ENCODE measurements around the gene DHX35. TPM values are rescaled to one million over a fixed set of nuclear protein-coding genes. Genes with fewer than 3 reads are reported as not detected.
A peak's percentile ranks its signal among the peaks of the same experiment; 100 is the strongest.

The DHX35 gene
- total and polyA plus RNA-seq, 2 of the 4 experiments (the other 2 are of a cell fraction) = 9.1 to 13.5 TPM

DNA sequence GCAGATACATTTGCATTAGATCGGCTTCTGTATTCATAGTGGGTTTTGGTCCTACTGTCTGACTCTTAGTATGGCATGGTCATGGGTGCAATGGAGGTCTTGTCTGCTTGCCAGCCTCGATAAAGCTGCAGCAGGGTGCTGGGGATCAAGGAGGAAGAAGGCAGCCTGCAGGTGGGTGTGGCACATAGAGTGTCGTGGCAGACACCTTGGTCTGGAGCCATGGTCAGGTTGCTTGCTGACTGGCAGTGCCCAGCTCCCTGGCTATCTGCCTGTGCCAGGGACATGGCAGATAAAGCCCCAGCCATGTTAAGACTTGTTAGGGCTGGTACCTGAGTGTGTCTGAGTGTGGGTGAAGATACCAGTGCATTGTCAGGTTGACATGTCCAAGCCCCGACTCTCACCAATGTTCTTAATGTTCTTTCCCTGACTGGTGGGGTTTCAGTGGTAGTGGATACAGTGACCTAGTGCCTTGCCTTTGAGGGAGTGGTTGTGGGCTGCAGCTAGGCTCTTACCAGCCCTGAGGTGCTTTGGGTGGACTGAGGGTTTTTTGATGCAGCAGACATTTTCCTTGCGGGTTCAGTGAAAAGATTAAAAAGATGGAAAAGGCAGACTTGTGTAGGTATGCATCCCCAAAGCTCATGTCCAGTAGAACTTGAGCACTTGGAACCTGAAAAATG, 34.1 kb upstream of the DHX35 start:
- Histone ChIP-seq H4K5ac (ENCODE audit: low read depth, low read length) (no peak overlapping the region), H2BK20ac (ENCODE audit: low read depth, low read length) (peak overlapping the region; percentile 59; the same call in 1 of the 2 replicates), H3K23ac (ENCODE audit: low read depth, low read length) (peak overlapping the region; percentile 81), H3K18ac (ENCODE audit: low read depth, low read length) (no peak overlapping the region), H4K91ac (ENCODE audit: insufficient read depth, low read depth, low read length) (peak overlapping the region; percentile 22), H2BK15ac (ENCODE audit: low read depth, low read length) (no peak overlapping the region), H3K27me3 (ENCODE audit: control insufficient read depth, insufficient read depth, low read length) (no peaks in the 10 kb centered on the region), H2BK5ac (ENCODE audit: low read depth, low read length, poor library complexity, severe bottlenecking) (no peak overlapping the region), H2AFZ (replicated peaks; ENCODE audit: low read length, poor library complexity) (peak overlapping the region; percentile 77), H3K4ac (ENCODE audit: low read depth, low read length) (peak overlapping the region; percentile 50; the same call in 1 of the 2 replicates), H3K27ac (ENCODE audit: insufficient read depth, low read length) (no peak overlapping the region), H3K56ac (ENCODE audit: extremely low read depth, insufficient read depth, low read length) (no peak overlapping the region), H3K4me1 (ENCODE audit: control insufficient read depth, insufficient read depth, low read length) (peaks cover 10% of the 10 kb centered on the region), H3K79me1 (ENCODE audit: low read depth in 1 of 2, low read length in 2 of 2) (peaks cover 4 to 42% of the 10 kb centered on the region in 2 experiments; a peak in 2 of 4 replicates), H3K4me3 (ENCODE audit: insufficient read depth, low read depth, low read length) (peak overlapping the region; percentile 6; the same call in 1 of the 2 replicates), H4K20me1 (ENCODE audit: insufficient read depth, low read length) (peaks cover 5% of the 10 kb centered on the region; the same call in 1 of the 2 replicates), H2BK120ac (ENCODE audit: low read depth, low read length) (peak overlapping the region; percentile 20; the same call in 1 of the 2 replicates), H3K36me3 (ENCODE audit: control insufficient read depth, insufficient read depth, low read length) (no peaks in the 10 kb centered on the region), H3K9ac (ENCODE audit: low read depth, low read length) (no peak overlapping the region; the same call in 1 of the 2 replicates), H2AK5ac (ENCODE audit: low read depth, low read length) (peak overlapping the region; percentile 15; the same call in 1 of the 2 replicates), H4K8ac (ENCODE audit: low read depth in 2 of 2, low read length in 2 of 2) (no peak overlapping the region), H3K9me3 (ENCODE audit: control insufficient read depth, insufficient read depth, low read length) (no peaks in the 10 kb centered on the region), H3K14ac (replicated peaks; ENCODE audit: low read depth, low read length) (peak overlapping the region; percentile 36; the same call in 1 of the 2 replicates), H3K4me2 (ENCODE audit: low read depth, low read length) (peak overlapping the region; percentile 8), H3K9me1 (ENCODE audit: insufficient read depth, low read length) (peaks cover 8% of the 10 kb centered on the region; the same call in 1 of the 2 replicates), H2AK9ac (replicated peaks; ENCODE audit: low read depth, low read length, poor library complexity) (peak overlapping the region; percentile 62)
- in situ Hi-C loops (cut with MboI; ENCODE audit: low sequenced_read_pairs) = loop anchor here (10.0 kb wide), 1 partner anchor 117 kb away; no protein-coding TSS in a partner anchor
- dilution Hi-C loops (cut with HindIII; ENCODE audit: low sequenced_read_pairs, unreplicated experiment) = no loop called here
- BruUV-seq (replicated peaks) = TSS peak; percentile 28
- WGBS, 2 experiments (ENCODE audit: extremely low coverage in 2 of 2, insufficient read length in 1 of 2) = 79% methylated on average over 3 of the region's 5 CpGs; no CpG with 5 or more reads in 1 of the 2 experiments
- TF ChIP-seq POLR2A (IDR thresholded peaks at IDR 0.05; ENCODE audit: low read depth, low read length) (no peak), CEBPB (IDR thresholded peaks at IDR 0.05; ENCODE audit: low read depth, low read length) (no peak), RAD21 (IDR thresholded peaks at IDR 0.05; ENCODE audit: low read length) (no peak), MAFK (IDR thresholded peaks at IDR 0.05; ENCODE audit: low read depth, low read length) (no peak), CHD1 (IDR thresholded peaks at IDR 0.05; ENCODE audit: low read depth, low read length) (no peak), FOS (IDR thresholded peaks at IDR 0.05; ENCODE audit: low read depth, low read length) (no peak), RCOR1 (IDR thresholded peaks at IDR 0.05; ENCODE audit: insufficient replicate concordance, low read length) (no peak), MAZ (IDR thresholded peaks at IDR 0.05; ENCODE audit: borderline replicate concordance, low read depth, low read length) (no peak), MXI1 (IDR thresholded peaks at IDR 0.05; ENCODE audit: borderline replicate concordance, low read depth, low read length) (no peak), SMC3 (IDR thresholded peaks at IDR 0.05; ENCODE audit: low read depth, low read length) (no peak), NFE2L2 (IDR thresholded peaks at IDR 0.05; ENCODE audit: low read depth, low read length) (no peak), RFX5 (IDR thresholded peaks at IDR 0.05; ENCODE audit: low read depth, low read length) (no peak)
- TF ChIP-seq, protein P1, sequence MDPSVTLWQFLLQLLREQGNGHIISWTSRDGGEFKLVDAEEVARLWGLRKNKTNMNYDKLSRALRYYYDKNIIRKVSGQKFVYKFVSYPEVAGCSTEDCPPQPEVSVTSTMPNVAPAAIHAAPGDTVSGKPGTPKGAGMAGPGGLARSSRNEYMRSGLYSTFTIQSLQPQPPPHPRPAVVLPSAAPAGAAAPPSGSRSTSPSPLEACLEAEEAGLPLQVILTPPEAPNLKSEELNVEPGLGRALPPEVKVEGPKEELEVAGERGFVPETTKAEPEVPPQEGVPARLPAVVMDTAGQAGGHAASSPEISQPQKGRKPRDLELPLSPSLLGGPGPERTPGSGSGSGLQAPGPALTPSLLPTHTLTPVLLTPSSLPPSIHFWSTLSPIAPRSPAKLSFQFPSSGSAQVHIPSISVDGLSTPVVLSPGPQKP (IDR thresholded peaks at IDR 0.05; ENCODE audit: borderline replicate concordance, low read depth, low read length) = no peak
- TF ChIP-seq, protein P2, sequence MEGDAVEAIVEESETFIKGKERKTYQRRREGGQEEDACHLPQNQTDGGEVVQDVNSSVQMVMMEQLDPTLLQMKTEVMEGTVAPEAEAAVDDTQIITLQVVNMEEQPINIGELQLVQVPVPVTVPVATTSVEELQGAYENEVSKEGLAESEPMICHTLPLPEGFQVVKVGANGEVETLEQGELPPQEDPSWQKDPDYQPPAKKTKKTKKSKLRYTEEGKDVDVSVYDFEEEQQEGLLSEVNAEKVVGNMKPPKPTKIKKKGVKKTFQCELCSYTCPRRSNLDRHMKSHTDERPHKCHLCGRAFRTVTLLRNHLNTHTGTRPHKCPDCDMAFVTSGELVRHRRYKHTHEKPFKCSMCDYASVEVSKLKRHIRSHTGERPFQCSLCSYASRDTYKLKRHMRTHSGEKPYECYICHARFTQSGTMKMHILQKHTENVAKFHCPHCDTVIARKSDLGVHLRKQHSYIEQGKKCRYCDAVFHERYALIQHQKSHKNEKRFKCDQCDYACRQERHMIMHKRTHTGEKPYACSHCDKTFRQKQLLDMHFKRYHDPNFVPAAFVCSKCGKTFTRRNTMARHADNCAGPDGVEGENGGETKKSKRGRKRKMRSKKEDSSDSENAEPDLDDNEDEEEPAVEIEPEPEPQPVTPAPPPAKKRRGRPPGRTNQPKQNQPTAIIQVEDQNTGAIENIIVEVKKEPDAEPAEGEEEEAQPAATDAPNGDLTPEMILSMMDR (conservative IDR thresholded peaks at IDR 0.05; ENCODE audit: low read depth, low read length) = no peak
- DNase-seq (no peak), ATAC-seq (ENCODE audit: low read depth) (no peak)
- CTCF ChIA-PET = interaction anchor here (1.2 kb wide), 1 partner anchor 121 kb away, joined by 4 read pairs; no protein-coding TSS in a partner anchor
- POLR2A ChIA-PET (ENCODE audit: unreplicated experiment) = no interaction called here
- intact Hi-C loops (cut with micrococcal nuclease) = no loop called here

Measured in IMR-90 (cell line).